WTC11 (cell line): ENCODE data around the gene MX2.

Experiments used
- ETV6 ChIP-seq: sonication (generic); formaldehyde crosslinking; IDR thresholded peaks from 2 replicates; pipeline ENCODE4 v1.8.1; 2022; ENCODE audit warnings: mild to moderate bottlenecking, missing genetic modification reagents
- JUN ChIP-seq: sonication (generic); formaldehyde crosslinking; IDR thresholded peaks from 2 replicates; pipeline ENCODE4 v1.8.0; 2023; ENCODE audit warnings: mild to moderate bottlenecking, missing genetic modification reagents
- NFATC4 ChIP-seq: fragments of 250-450 bp; sonication (Bioruptor Pico); IDR thresholded peaks from 2 replicates; pipeline ENCODE4 v1.9.0; 2021; ENCODE audit warnings: mild to moderate bottlenecking
- NFE2L1 ChIP-seq: sonication (generic); formaldehyde crosslinking; IDR thresholded peaks from 2 replicates; pipeline ENCODE4 v1.8.1; 2023; ENCODE audit warnings: missing genetic modification reagents
- RELA ChIP-seq: sonication (generic); formaldehyde crosslinking; IDR thresholded peaks from 2 replicates; pipeline ENCODE4 v1.8.1; 2022; ENCODE audit warnings: missing genetic modification reagents, mild to moderate bottlenecking, borderline replicate concordance
- TCF7 ChIP-seq: sonication (generic); formaldehyde crosslinking; IDR thresholded peaks from 2 replicates; pipeline ENCODE4 v1.8.0; 2022; ENCODE audit warnings: mild to moderate bottlenecking, low read depth, missing genetic modification reagents, moderate library complexity
- TF ChIP-seq, protein P1 (sequence below): fragments of 200-600 bp; IDR thresholded peaks from 2 replicates; pipeline ENCODE4 v1.8.0; 2022; ENCODE audit warnings: antibody characterized with exemption
- TF ChIP-seq, protein P2 (sequence below): sonication (generic); formaldehyde crosslinking; IDR thresholded peaks from 2 replicates; pipeline ENCODE4 v1.8.1; 2023; ENCODE audit warnings: mild to moderate bottlenecking, moderate library complexity, missing genetic modification reagents

DNA sequence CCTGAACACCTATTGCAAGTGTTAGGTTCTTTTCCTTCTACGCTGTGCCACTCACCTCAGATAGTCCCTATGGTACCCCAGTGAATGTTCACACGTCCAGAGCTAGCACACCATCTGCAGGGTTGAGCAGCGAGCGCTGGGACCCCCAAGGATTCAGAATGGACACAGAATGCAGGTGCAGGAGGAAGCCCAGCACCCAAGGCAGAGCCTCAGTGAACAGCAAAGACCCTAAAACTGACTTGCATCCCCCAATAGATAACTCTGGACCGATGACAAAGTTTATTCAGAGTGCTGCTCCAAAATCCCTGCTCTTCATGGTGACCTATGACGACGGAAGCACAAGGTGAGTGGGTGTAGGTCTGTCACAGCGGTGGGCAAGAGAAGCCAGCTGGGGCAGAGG, 15.1 kb upstream of the MX2 start:
- TF ChIP-seq, protein P1, sequence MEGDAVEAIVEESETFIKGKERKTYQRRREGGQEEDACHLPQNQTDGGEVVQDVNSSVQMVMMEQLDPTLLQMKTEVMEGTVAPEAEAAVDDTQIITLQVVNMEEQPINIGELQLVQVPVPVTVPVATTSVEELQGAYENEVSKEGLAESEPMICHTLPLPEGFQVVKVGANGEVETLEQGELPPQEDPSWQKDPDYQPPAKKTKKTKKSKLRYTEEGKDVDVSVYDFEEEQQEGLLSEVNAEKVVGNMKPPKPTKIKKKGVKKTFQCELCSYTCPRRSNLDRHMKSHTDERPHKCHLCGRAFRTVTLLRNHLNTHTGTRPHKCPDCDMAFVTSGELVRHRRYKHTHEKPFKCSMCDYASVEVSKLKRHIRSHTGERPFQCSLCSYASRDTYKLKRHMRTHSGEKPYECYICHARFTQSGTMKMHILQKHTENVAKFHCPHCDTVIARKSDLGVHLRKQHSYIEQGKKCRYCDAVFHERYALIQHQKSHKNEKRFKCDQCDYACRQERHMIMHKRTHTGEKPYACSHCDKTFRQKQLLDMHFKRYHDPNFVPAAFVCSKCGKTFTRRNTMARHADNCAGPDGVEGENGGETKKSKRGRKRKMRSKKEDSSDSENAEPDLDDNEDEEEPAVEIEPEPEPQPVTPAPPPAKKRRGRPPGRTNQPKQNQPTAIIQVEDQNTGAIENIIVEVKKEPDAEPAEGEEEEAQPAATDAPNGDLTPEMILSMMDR: no peak
- TF ChIP-seq NFE2L1 (CRISPR knock-in tag): no peak
- no peak for TF ChIP-seq TCF7 (CRISPR knock-in tag)
- no peak for TF ChIP-seq RELA
- no peak for TF ChIP-seq ETV6 (CRISPR knock-in tag)
- no peak for TF ChIP-seq NFATC4 (CRISPR knock-in tag)
- TF ChIP-seq JUN (CRISPR knock-in tag): no peak
- TF ChIP-seq, protein P2, sequence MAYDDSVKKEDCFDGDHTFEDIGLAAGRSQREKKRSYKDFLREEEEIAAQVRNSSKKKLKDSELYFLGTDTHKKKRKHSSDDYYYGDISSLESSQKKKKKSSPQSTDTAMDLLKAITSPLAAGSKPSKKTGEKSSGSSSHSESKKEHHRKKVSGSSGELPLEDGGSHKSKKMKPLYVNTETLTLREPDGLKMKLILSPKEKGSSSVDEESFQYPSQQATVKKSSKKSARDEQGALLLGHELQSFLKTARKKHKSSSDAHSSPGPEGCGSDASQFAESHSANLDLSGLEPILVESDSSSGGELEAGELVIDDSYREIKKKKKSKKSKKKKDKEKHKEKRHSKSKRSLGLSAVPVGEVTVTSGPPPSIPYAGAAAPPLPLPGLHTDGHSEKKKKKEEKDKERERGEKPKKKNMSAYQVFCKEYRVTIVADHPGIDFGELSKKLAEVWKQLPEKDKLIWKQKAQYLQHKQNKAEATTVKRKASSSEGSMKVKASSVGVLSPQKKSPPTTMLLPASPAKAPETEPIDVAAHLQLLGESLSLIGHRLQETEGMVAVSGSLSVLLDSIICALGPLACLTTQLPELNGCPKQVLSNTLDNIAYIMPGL: no peak
